BJ (cell line): ENCODE data around the gene POU2F3. TPM values are rescaled to one million over a fixed set of nuclear protein-coding genes. Genes with fewer than 3 reads are reported as not detected.

Experiments used
- CTCF ChIA-PET: fragments of 350-600 bp; formaldehyde crosslinking; extraction: SDS; loops from one replicate; lab custom pipeline; 2021; ENCODE audit warnings: antibody characterized with exemption, inconsistent platforms; lab: Yijun Ruan, JAX
- POLR2A ChIA-PET: fragments of 300-600 bp; sonication (Branson Sonifier 250); formaldehyde crosslinking; extraction: SDS; loops from one replicate; lab custom pipeline; 2021; ENCODE audit warnings: antibody characterized with exemption; lab: Charles Lee
- DNase-seq: peaks from one replicate; pipeline ENCODE4 v3.0.0-alpha.2; 2011; ENCODE audit warnings: low read depth
- H3K27me3 ChIP-seq: 2 replicates; pipeline ENCODE4 v1.6.0; 2011; ENCODE audit warnings: low read length; ENCODE audit not compliant: control insufficient read depth, insufficient read depth
- H3K36me3 ChIP-seq: 2 replicates; pipeline ENCODE4 v1.5.1; 2011; ENCODE audit warnings: low read length; ENCODE audit not compliant: control insufficient read depth, insufficient read depth
- H3K4me3 ChIP-seq: 2 replicates; pipeline ENCODE4 v1.5.1; 2011; ENCODE audit warnings: low read depth, mild to moderate bottlenecking, control low read depth, low read length
- CTCF ChIP-seq: IDR thresholded peaks from 2 replicates; pipeline ENCODE4 v1.5.1; 2011; ENCODE audit warnings: low read depth, mild to moderate bottlenecking, control low read depth, inconsistent platforms, low read length, moderate library complexity; ENCODE audit not compliant: insufficient read depth
- polyA plus RNA-seq: library from polyadenylated mRNA; depleted of rRNA; stranded (reverse); fragments of >200 nt; gene quantifications from 2 replicates; pipeline ENCODE4 v1.2.3, GENCODE V29; 2011

The POU2F3 gene
- polyA plus RNA-seq, 1 experiment, result 0.06 TPM

DNA sequence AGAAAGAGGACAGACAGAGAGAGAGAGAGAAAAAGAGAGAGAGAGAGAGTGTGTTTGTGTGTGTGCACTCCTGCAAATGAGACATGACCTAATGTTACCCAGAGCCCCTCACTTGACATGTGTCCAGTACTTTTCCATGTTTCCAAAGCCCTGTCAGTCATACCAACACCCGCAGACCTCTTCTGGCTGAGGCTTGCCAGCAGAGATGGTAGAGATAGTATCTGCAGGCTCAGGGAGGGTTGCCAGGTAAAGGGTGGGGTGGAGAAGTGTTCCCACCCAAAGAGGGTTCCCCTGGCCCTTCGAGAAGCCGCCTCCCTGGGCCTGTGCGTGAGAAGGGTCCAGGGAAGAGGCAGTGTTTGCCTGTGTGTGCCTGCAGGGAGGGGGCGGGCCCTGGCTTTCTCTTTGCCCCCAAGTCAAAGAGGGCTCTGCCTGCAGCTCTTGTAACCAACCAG lies 40.7 kb downstream of the POU2F3 start:
- TF ChIP-seq CTCF, result no peak
- Histone ChIP-seq H3K4me3 (no peak overlapping the region), H3K27me3 (peaks cover 5% of the 10 kb centered on the region), H3K36me3 (no peaks in the 10 kb centered on the region)
- no peak for DNase-seq
- POLR2A ChIA-PET, result no interaction called here
- CTCF ChIA-PET, result no interaction called here

- peaks cover 5% of the 10 kb centered on the region for H3K27me3 ChIP-seq
- TF ChIP-seq CTCF, result no peak
- no peaks in the 10 kb centered on the region for H3K36me3 ChIP-seq
- ChIA-PET CTCF (interaction anchor here (1.0 to 1.7 kb wide), 2 partner anchors 18 to 22 kb away, joined by 3 to 6 read pairs; no protein-coding TSS in a partner anchor), POLR2A (no interaction called here)
- H3K4me3 ChIP-seq, result no peak overlapping the region
- DNase-seq, result no peak
These were observed 41.3 kb downstream of the POU2F3 start for GRCh38 chr11:120281143-120281795.

DNA sequence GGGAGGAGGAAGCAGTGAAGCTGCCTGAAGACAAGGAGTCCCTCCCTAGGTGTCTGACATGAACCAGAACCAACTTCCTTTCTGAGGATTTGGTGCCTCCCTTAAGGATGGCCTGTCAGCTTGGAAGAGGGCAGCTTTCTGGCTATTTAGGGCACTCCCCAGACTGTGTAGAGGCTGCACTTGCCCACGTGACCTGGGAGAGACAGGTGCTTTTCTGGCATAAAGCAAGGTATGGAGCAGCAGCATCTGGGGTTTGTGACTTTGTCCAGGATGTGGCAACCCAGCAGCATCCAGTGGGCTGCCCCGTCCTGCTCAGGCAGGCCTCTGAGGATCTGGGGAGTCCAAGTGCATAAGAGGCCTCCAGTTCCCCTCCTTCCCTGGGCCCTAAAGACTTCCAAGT lies 43.2 kb downstream of the POU2F3 start:
- Histone ChIP-seq H3K4me3 (no peak overlapping the region), H3K36me3 (no peaks in the 10 kb centered on the region), H3K27me3 (peaks cover 4% of the 10 kb centered on the region)
- no peak for TF ChIP-seq CTCF
- POLR2A ChIA-PET, result no interaction called here
- no peak for DNase-seq
- CTCF ChIA-PET, result interaction anchor here (1.2 to 1.7 kb wide), 2 partner anchors 16 to 19 kb away, joined by 3 to 6 read pairs; no protein-coding TSS in a partner anchor

DNA sequence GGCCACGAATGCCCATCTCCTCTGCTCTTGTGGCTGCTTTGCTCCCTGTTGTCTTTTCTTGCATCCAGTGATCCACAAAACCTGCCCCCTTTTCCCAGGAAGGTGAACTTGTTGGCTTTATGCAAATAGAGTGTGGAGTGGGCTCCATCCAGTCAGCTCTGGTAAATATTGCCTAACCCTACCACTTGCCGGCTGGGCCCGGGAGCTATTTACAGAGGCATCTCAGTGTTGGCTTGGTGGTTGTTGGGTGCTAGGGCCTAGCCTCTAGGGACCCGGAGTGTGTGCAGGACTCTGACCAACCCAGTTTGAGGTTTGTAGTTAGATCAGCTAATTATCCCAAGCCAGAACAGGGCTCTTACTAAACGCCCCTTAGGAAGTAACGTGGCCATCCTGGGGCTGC lies 44.3 kb downstream of the POU2F3 start:
- TF ChIP-seq CTCF, result no peak
- H3K4me3 ChIP-seq, result no peak overlapping the region
- DNase-seq, result no peak
- no peaks in the 10 kb centered on the region for H3K36me3 ChIP-seq
- POLR2A ChIA-PET, result no interaction called here
- CTCF ChIA-PET, result no interaction called here
- H3K27me3 ChIP-seq, result peaks cover 3% of the 10 kb centered on the region; the same call in 1 of the 2 replicates

- TF ChIP-seq CTCF, result no peak
- CTCF ChIA-PET, result interaction anchor here (0.6 to 7.4 kb wide), 2 partner anchors 16 to 582 kb away, joined by 4 to 58 read pairs; no protein-coding TSS in a partner anchor
These were observed 45.3 kb downstream of the POU2F3 start for GRCh38 chr11:120285256-120285655.

More at GRCh38 chr11:120285256-120285655, 45.3 kb downstream of the POU2F3 start:
- H3K27me3 ChIP-seq, result peaks cover 4% of the 10 kb centered on the region
- H3K36me3 ChIP-seq, result no peaks in the 10 kb centered on the region
- POLR2A ChIA-PET, result no interaction called here
- H3K4me3 ChIP-seq, result no peak overlapping the region
- no peak for DNase-seq
